HUES64 (cell line): ENCODE measurements around the gene COL5A1.
"Not testable (repeated sequence)": the region's sequence is repeated elsewhere in the genome, so short reads cannot be mapped to it uniquely, and the experiment has no call there.

Experiments used
- H3K27ac ChIP-seq: 2 replicates; pipeline ENCODE4 v1.7.0; 2013; ENCODE audit warnings: low read depth, low read length, inconsistent platforms
- H3K27me3 ChIP-seq: 2 replicates; pipeline ENCODE4 v1.6.1; 2013; ENCODE audit warnings: mild to moderate bottlenecking, low read length; ENCODE audit not compliant: insufficient read depth
- H3K36me3 ChIP-seq: 2 replicates; pipeline ENCODE4 v1.6.1; 2013; ENCODE audit warnings: mild to moderate bottlenecking, low read length; ENCODE audit not compliant: insufficient read depth
- H3K4me1 ChIP-seq: 2 replicates; pipeline ENCODE4 v1.6.1; 2013; ENCODE audit warnings: mild to moderate bottlenecking, low read length, moderate library complexity; ENCODE audit not compliant: insufficient read depth
- H3K4me3 ChIP-seq: 2 replicates; pipeline ENCODE4 v1.5.1; 2013; ENCODE audit warnings: mild to moderate bottlenecking, low read length, moderate library complexity
- H3K9ac ChIP-seq: 2 replicates; pipeline ENCODE4 v1.6.1; 2013; ENCODE audit warnings: mild to moderate bottlenecking, low read depth, low read length
- H3K9me3 ChIP-seq: 2 replicates; pipeline ENCODE4 v1.6.1; 2013; ENCODE audit warnings: low read depth, low read length; ENCODE audit not compliant: insufficient read depth
- WGBS: fragments of 150-250, 120-280 bp; methylation state at CpG from one replicate; pipeline ENCODE4 v1.1.7; 2013; ENCODE audit warnings: missing lambda C conversion rate; 5-methylcytosine and 5-hydroxymethylcytosine counted together

Gene COL5A1

GRCh38 chr9:134855231-134855899, 213.8 kb downstream of the COL5A1 start:
- Histone ChIP-seq H3K9me3 (peaks cover 13% of the 10 kb centered on the region; the same call in 1 of the 2 replicates), H3K27me3 (no peaks in the 10 kb centered on the region), H3K4me1 (no peaks in the 10 kb centered on the region)

GRCh38 chr9:134855900-134856377, 214.3 kb downstream of the COL5A1 start:
- peaks cover 7% of the 10 kb centered on the region; the same call in 1 of the 2 replicates for H3K9me3 ChIP-seq
- no peaks in the 10 kb centered on the region for H3K4me1 ChIP-seq
- H3K9ac ChIP-seq, result no peak overlapping the region
- no peaks in the 10 kb centered on the region for H3K27me3 ChIP-seq
- H3K27ac ChIP-seq, result no peak overlapping the region
- 87% methylated on average over 7 of the region's 9 CpGs for WGBS
- H3K4me3 ChIP-seq, result no peak overlapping the region
- no peaks in the 10 kb centered on the region for H3K36me3 ChIP-seq

More at GRCh38 chr9:134855231-134855899, 213.8 kb downstream of the COL5A1 start:
- Histone ChIP-seq H3K9ac (no peak overlapping the region), H3K27ac (no peak overlapping the region), H3K4me3 (no peak overlapping the region), H3K36me3 (no peaks in the 10 kb centered on the region)
- 91% methylated on average over 18 of the region's 18 CpGs for WGBS

- H3K4me3 ChIP-seq, H3K27ac ChIP-seq, H3K9ac ChIP-seq, H3K4me1 ChIP-seq, H3K36me3 ChIP-seq, H3K9me3 ChIP-seq, H3K27me3 ChIP-seq: not testable (repeated sequence)
- WGBS, result 93% methylated on average over 2 of the region's 2 CpGs
Observed at GRCh38 chr9:134857451-134857850, 215.8 kb downstream of the COL5A1 start.

GRCh38 chr9:134858051-134858841, 216.6 kb downstream of the COL5A1 start:
- Histone ChIP-seq H3K27me3 (no peaks in the 10 kb centered on the region), H3K4me3 (no peak overlapping the region), H3K27ac (no peak overlapping the region), H3K9ac (no peak overlapping the region), H3K4me1 (no peaks in the 10 kb centered on the region), H3K36me3 (no peaks in the 10 kb centered on the region), H3K9me3 (no peaks in the 10 kb centered on the region)
- 84% methylated on average over 11 of the region's 11 CpGs for WGBS

- no peaks in the 10 kb centered on the region for H3K4me1 ChIP-seq
- no peak overlapping the region for H3K9ac ChIP-seq
- H3K27ac ChIP-seq, result no peak overlapping the region
- 95% methylated on average over 13 of the region's 13 CpGs for WGBS
- no peaks in the 10 kb centered on the region for H3K27me3 ChIP-seq
- no peaks in the 10 kb centered on the region for H3K9me3 ChIP-seq
- H3K36me3 ChIP-seq, result no peaks in the 10 kb centered on the region
- no peak overlapping the region for H3K4me3 ChIP-seq
Observed at GRCh38 chr9:134860510-134860909, 218.9 kb downstream of the COL5A1 start.

- Histone ChIP-seq H3K4me1 (no peaks in the 10 kb centered on the region), H3K4me3 (no peak overlapping the region), H3K27me3 (no peaks in the 10 kb centered on the region), H3K9me3 (no peaks in the 10 kb centered on the region), H3K27ac (no peak overlapping the region), H3K36me3 (no peaks in the 10 kb centered on the region), H3K9ac (no peak overlapping the region)
- 93% methylated on average over 15 of the region's 17 CpGs for WGBS
Observed at GRCh38 chr9:134861595-134862334, 220.2 kb downstream of the COL5A1 start.

- Histone ChIP-seq H3K4me1 (no peaks in the 10 kb centered on the region), H3K9ac (no peak overlapping the region), H3K4me3 (no peak overlapping the region), H3K27ac (no peak overlapping the region), H3K36me3 (no peaks in the 10 kb centered on the region), H3K27me3 (no peaks in the 10 kb centered on the region), H3K9me3 (no peaks in the 10 kb centered on the region)
- WGBS, result 91% methylated on average over 16 of the region's 16 CpGs
Observed at GRCh38 chr9:134863306-134863902, 221.8 kb downstream of the COL5A1 start.

- Histone ChIP-seq H3K4me3 (no peak overlapping the region), H3K9ac (no peak overlapping the region), H3K9me3 (no peaks in the 10 kb centered on the region), H3K27me3 (no peaks in the 10 kb centered on the region), H3K36me3 (no peaks in the 10 kb centered on the region), H3K4me1 (no peaks in the 10 kb centered on the region), H3K27ac (no peak overlapping the region)
- WGBS, result 92% methylated on average over 28 of the region's 28 CpGs
Observed at GRCh38 chr9:134863941-134864820, 222.6 kb downstream of the COL5A1 start.

GRCh38 chr9:134864821-134865190, 223.2 kb downstream of the COL5A1 start:
- no peaks in the 10 kb centered on the region for H3K27me3 ChIP-seq
- WGBS, result 95% methylated on average over 13 of the region's 13 CpGs
- no peaks in the 10 kb centered on the region for H3K4me1 ChIP-seq
- no peak overlapping the region for H3K27ac ChIP-seq
- H3K4me3 ChIP-seq, result no peak overlapping the region
- no peak overlapping the region for H3K9ac ChIP-seq
- H3K36me3 ChIP-seq, result no peaks in the 10 kb centered on the region
- no peaks in the 10 kb centered on the region for H3K9me3 ChIP-seq
